HL-60 (cell line): ENCODE results near the gene LRP2BP.

Source experiments
- GABPA ChIP-seq: IDR thresholded peaks from 2 replicates; pipeline ENCODE4 v1.6.1; 2012; ENCODE audit warnings: low read depth
- POLR2AphosphoS5 ChIP-seq: IDR thresholded peaks from 2 replicates; pipeline ENCODE4 v1.6.1; 2012; ENCODE audit warnings: low read depth
- TF ChIP-seq, protein P1 (sequence below): IDR thresholded peaks from one replicate; pipeline ENCODE4 v1.5.1; 2011; ENCODE audit warnings: low read length, control low read depth, inconsistent platforms; ENCODE audit not compliant: insufficient read depth
- TF ChIP-seq, protein P2 (sequence below): IDR thresholded peaks from 2 replicates; pipeline ENCODE4 v1.6.1; 2012; ENCODE audit warnings: low read depth; ENCODE audit not compliant: insufficient replicate concordance

DNA sequence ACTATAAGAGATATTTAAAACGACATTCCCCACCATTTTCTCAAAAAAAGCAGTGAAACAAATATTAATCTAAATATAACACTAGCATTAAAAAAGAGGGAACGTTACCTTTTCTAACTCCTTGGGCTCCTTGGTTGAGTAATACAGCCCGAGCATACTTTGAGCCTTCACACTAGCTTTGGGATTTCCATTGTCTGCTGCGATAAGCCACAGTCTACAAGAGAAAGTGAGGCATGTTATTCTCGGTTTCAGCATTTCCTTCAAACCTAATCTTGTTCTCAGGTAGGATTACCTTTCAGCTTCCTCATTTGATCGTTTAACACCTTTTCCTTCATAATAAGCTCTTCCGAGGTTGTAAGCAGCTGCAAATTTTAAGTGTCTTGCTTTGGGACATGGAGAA, 21.7 kb downstream of the LRP2BP start:
- no peak for TF ChIP-seq POLR2AphosphoS5
- TF ChIP-seq, protein P1, sequence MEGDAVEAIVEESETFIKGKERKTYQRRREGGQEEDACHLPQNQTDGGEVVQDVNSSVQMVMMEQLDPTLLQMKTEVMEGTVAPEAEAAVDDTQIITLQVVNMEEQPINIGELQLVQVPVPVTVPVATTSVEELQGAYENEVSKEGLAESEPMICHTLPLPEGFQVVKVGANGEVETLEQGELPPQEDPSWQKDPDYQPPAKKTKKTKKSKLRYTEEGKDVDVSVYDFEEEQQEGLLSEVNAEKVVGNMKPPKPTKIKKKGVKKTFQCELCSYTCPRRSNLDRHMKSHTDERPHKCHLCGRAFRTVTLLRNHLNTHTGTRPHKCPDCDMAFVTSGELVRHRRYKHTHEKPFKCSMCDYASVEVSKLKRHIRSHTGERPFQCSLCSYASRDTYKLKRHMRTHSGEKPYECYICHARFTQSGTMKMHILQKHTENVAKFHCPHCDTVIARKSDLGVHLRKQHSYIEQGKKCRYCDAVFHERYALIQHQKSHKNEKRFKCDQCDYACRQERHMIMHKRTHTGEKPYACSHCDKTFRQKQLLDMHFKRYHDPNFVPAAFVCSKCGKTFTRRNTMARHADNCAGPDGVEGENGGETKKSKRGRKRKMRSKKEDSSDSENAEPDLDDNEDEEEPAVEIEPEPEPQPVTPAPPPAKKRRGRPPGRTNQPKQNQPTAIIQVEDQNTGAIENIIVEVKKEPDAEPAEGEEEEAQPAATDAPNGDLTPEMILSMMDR: no peak
- TF ChIP-seq, protein P2, sequence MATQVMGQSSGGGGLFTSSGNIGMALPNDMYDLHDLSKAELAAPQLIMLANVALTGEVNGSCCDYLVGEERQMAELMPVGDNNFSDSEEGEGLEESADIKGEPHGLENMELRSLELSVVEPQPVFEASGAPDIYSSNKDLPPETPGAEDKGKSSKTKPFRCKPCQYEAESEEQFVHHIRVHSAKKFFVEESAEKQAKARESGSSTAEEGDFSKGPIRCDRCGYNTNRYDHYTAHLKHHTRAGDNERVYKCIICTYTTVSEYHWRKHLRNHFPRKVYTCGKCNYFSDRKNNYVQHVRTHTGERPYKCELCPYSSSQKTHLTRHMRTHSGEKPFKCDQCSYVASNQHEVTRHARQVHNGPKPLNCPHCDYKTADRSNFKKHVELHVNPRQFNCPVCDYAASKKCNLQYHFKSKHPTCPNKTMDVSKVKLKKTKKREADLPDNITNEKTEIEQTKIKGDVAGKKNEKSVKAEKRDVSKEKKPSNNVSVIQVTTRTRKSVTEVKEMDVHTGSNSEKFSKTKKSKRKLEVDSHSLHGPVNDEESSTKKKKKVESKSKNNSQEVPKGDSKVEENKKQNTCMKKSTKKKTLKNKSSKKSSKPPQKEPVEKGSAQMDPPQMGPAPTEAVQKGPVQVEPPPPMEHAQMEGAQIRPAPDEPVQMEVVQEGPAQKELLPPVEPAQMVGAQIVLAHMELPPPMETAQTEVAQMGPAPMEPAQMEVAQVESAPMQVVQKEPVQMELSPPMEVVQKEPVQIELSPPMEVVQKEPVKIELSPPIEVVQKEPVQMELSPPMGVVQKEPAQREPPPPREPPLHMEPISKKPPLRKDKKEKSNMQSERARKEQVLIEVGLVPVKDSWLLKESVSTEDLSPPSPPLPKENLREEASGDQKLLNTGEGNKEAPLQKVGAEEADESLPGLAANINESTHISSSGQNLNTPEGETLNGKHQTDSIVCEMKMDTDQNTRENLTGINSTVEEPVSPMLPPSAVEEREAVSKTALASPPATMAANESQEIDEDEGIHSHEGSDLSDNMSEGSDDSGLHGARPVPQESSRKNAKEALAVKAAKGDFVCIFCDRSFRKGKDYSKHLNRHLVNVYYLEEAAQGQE: no peak
- TF ChIP-seq GABPA: no peak
